ENCODE measurements around the gene DACT2. TPM values are rescaled to one million over a fixed set of nuclear protein-coding genes. Genes with fewer than 3 reads are reported as not detected.

The DACT2 gene
- total RNA-seq, 2 donors from 2014 or later, result 4.9 to 5.4 TPM

DNA sequence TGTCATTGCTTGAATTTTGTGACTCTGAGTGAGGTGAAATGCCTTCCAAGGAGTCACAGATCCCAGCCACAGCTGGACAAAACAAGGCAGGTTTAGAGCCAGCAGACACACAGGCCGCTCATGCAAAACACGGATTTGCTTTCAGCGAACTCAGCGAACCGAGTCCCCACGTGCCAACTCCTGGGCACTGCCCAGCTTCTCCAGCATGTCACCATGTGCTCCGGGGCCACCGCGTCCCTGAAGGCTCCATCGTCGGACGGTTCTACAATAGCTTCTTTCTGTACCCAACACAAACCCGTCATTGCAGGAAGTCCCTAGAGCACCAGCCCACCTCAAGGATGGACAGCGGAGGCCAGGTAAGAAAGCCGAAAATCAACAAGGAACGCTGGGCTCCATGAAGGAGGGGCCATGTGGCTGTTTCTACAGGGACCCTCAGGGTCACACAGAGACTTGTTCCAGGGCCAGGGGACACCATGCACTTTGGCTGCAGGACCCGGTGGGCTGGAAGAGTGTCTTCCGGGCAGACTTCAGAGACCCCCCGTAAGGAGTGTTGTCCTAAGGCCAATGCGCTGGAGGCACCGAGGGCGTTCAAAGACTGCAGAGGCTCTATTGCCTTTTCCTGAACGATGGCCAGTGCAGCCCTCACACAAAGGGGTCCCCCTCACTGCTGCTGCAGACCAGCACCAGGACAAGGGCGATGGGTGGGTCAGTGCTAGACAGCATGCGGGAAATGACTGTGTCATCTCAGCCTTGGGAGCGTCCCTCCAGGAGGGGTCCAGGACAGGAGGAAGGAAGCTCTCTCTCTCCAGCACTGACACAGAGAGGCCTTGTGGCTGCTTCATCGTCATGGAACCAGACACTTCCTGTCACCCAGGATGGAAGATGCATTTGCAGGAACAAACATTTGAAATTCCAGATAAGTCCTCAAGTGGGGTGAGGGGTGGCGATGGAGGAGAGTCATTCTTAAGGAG is 19.8 kb downstream of the DACT2 start:
- WGBS, 2 donors, result 82 to 85% methylated on average over 19 to 28 of the region's 28 CpGs
- no peak for DNase-seq
- Histone ChIP-seq H3K4me3 (no peak overlapping the region), H3K4me1 (peaks cover 12% of the 10 kb centered on the region), H3K9me3 (no peaks in the 10 kb centered on the region), H3K36me3 (replicated peaks in 1 of 2; ENCODE audit: insufficient read depth in 1 of 2, low read depth in 2 of 2) (no peaks in the 10 kb centered on the region), H3K27ac (no peak overlapping the region), H3K27me3 (no peaks in the 10 kb centered on the region)
- intact Hi-C loops (cut with DNase I), result no loop called here
- ATAC-seq, result no peak
- no peak for TF ChIP-seq POLR2A (IDR thresholded peaks at IDR 0.05)
- TF ChIP-seq, protein P1, sequence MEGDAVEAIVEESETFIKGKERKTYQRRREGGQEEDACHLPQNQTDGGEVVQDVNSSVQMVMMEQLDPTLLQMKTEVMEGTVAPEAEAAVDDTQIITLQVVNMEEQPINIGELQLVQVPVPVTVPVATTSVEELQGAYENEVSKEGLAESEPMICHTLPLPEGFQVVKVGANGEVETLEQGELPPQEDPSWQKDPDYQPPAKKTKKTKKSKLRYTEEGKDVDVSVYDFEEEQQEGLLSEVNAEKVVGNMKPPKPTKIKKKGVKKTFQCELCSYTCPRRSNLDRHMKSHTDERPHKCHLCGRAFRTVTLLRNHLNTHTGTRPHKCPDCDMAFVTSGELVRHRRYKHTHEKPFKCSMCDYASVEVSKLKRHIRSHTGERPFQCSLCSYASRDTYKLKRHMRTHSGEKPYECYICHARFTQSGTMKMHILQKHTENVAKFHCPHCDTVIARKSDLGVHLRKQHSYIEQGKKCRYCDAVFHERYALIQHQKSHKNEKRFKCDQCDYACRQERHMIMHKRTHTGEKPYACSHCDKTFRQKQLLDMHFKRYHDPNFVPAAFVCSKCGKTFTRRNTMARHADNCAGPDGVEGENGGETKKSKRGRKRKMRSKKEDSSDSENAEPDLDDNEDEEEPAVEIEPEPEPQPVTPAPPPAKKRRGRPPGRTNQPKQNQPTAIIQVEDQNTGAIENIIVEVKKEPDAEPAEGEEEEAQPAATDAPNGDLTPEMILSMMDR (IDR thresholded peaks at IDR 0.05), result no peak

DNA sequence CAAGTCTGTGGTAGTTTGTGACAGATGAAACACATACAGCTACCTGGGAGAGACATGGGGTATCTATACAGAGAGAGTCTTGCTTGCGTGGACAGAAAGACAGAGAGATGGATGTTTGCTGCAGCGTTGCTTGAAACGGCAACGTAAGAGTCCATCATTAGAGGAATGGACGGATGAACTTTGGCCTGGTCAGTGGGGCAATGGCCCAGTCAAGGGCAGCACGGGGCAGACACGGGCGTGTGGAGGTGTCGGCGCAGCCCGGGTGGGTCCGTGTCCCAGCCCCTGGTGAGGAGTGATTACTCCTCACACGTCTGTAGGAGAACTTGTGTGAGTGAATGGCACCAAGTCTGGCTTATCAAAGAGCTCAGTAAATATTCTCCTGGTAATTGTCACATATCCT is 21.9 kb downstream of the DACT2 start:
- no peak for DNase-seq
- ATAC-seq, result no peak
- Histone ChIP-seq H3K36me3 (replicated peaks in 1 of 2; ENCODE audit: insufficient read depth in 1 of 2, low read depth in 2 of 2) (no peaks in the 10 kb centered on the region), H3K4me3 (no peak overlapping the region), H3K27me3 (no peaks in the 10 kb centered on the region), H3K4me1 (peaks cover 11% of the 10 kb centered on the region), H3K9me3 (no peaks in the 10 kb centered on the region), H3K27ac (no peak overlapping the region)
- TF ChIP-seq, protein P1 (IDR thresholded peaks at IDR 0.05), result no peak
- no peak for TF ChIP-seq POLR2A (IDR thresholded peaks at IDR 0.05)
- intact Hi-C loops (cut with DNase I), result no loop called here
- WGBS, 2 donors, result 83 to 85% methylated on average over 12 to 13 of the region's 13 CpGs

DNA sequence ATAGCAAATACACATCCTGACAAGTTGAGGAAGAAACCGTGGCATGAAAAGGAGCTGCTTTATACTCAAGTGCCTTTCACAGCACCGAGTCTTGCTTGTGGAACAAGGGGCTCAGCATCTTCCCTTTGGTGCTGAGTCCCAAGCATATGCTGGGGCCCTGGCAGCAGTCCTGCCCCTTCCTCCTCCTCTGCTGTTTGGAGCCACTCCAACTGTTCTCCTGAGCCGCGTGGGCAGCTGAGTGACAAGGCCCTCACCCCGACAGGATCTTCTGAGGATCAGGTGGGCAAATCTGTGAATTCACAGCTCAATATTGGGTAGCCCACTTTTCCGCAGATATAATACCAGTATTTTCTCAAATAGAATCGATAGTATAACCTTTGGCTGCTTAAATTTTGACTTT is 24.7 kb downstream of the DACT2 start:
- no peak for DNase-seq
- Histone ChIP-seq H3K27me3 (no peaks in the 10 kb centered on the region), H3K27ac (no peak overlapping the region), H3K4me1 (no peaks in the 10 kb centered on the region), H3K9me3 (no peaks in the 10 kb centered on the region), H3K36me3 (replicated peaks in 1 of 2; ENCODE audit: insufficient read depth in 1 of 2, low read depth in 2 of 2) (no peaks in the 10 kb centered on the region), H3K4me3 (no peak overlapping the region)
- intact Hi-C loops (cut with DNase I), result no loop called here
- ATAC-seq, result no peak
- no peak for TF ChIP-seq POLR2A (IDR thresholded peaks at IDR 0.05)
- TF ChIP-seq, protein P1 (IDR thresholded peaks at IDR 0.05), result no peak
- WGBS, 2 donors, result 64 to 67% methylated on average over 7 of the region's 7 CpGs

DNA sequence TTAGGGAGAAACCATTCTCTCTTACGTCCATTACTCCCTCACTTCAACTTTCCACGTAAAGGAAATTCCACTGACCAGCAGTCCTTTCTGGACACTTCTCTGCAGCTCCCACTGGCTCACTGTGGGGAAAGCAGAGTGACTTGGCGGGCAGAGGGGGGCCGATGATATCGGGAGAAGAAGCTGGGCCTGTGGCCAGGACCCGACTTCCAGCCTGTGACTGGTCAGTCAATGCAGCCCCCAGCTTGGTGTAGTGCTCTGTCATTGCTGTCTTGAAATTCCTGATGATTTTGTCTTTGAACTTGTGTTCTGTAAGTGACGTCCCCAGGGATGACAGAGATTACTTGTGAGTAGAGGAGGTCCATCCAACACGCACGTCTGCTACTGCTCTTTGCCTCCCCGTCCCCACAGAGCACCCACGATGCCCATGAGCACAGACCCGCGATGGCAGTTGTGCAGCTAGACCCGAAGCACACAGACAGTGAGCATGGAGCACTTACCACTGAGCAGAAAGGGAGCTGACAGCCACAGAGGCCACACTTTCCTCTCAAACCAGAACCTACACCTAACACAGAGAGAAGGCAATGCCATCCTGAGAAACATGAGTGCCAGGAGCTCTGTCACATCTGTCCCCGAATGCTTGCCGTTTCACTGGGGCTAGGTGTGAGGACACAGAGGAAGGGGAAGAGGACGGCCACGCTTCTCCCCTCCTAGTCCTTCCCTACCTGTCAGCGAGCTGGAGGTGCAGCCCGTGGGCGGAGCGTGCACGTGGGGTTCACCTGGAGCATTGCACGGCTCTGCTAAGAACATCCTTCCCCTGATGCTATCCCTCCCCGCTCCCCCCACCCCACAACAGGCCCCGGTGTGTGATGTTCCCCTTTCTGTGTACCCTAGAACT is 25.7 kb downstream of the DACT2 start:
- no peak for TF ChIP-seq POLR2A (IDR thresholded peaks at IDR 0.05)
- TF ChIP-seq, protein P1 (IDR thresholded peaks at IDR 0.05), result no peak
- no peak overlapping the region for H3K27ac ChIP-seq
- DNase-seq, result no peak
- H3K4me1 ChIP-seq, result no peaks in the 10 kb centered on the region
- H3K36me3 ChIP-seq (replicated peaks in 1 of 2; ENCODE audit: insufficient read depth in 1 of 2, low read depth in 2 of 2), result no peaks in the 10 kb centered on the region
- no peaks in the 10 kb centered on the region for H3K27me3 ChIP-seq
- no peaks in the 10 kb centered on the region for H3K9me3 ChIP-seq
- intact Hi-C loops (cut with DNase I), result no loop called here
- H3K4me3 ChIP-seq, result no peak overlapping the region
- ATAC-seq, result no peak
- 82 to 83% methylated on average over 21 to 23 of the region's 26 CpGs for WGBS, 2 donors

Data from body of pancreas (tissue), 4 donors.